Tongue (tissue), 3 donors: Measurements from ENCODE around the gene HTATSF1. TPM values are rescaled to one million over a fixed set of nuclear protein-coding genes. Genes with fewer than 3 reads are reported as not detected.

Source experiments
- DNase-seq: peaks from one replicate; pipeline ENCODE4 v3.0.0-alpha.2; 2015
- small RNA-seq: library from RNA; depleted of rRNA; stranded (forward); fragments of <200 nt; gene quantifications from one replicate; pipeline ENCODE3, GENCODE V24; 2014; ENCODE audit warnings: low replicate concordance
- total RNA-seq: library from RNA; depleted of rRNA; stranded (reverse); fragments of >200 nt; gene quantifications from one replicate; pipeline ENCODE4 v1.2.3, GENCODE V29; 2014

Gene HTATSF1
- total RNA-seq, 1 donor from 2014 or later: 108 TPM

GRCh38 chrX:136496764-136497555, 432 bp upstream of the HTATSF1 start:
- peak; percentile 93 for DNase-seq

DNA sequence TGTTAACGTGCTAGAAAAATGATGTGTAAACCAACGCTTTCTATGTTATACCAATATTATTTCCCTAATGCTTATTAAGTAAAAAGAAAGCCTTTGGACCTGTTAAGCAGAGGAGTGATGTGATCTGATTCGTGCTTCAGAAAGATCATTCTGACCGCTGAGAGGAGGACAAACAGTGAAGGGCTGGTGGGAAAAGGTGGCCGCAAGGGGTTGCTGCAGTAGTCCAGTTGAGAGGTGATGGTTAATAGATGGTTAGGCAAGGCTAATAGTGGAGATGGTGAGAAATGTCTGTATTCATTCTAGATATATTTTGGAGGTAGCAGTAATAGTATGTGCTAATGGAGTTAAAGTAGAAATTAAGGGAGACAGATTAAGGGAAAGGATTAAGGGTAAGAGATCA, 21.7 kb downstream of the HTATSF1 start:
- DNase-seq: no peak

- no peak for DNase-seq
Observed at GRCh38 chrX:136523770-136524169, 26.4 kb downstream of the HTATSF1 start.

GRCh38 chrX:136525738-136526606, 28.6 kb downstream of the HTATSF1 start:
- peak; percentile 87 for DNase-seq

- DNase-seq: no peak
Observed at GRCh38 chrX:136528645-136529315, 31.4 kb downstream of the HTATSF1 start.

DNA sequence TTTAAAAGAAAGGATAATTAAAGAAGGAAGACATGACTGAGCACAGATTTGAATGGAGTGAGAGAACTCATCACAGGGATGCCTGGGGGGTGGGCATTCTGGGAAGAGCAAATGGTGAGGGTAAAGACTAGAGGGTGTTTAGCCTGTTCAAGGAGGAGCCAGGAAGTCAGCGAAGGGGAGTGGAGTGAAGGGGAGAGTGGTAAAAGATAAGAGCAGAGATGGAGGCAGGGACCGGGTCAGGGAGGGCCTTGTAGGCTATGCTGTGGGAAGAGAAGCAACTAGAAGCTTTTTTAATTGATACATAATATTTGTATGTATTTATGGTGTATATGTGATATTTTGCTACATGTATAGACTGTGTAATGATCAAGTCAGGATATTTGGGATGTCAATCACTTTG, 32.4 kb downstream of the HTATSF1 start:
- no peak for DNase-seq

DNA sequence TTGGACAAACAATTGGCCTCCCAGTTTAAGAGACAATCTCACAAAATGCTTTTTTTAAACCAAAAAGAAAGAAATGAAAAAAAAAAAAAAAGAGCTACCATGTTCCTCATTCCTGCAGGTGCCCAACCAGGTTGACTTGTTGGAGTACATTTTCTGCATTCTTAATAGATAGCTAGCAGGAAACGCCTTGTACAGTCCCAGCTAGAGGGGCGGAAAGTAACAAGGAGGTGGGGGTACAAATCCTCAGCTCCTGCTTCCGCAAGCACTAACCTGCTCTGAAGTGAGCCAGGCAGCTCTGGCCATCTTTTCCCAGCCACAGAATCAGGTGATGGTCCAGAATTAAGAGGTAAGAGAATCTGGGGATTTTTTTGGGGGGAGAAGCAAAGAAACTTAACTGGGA, 34.6 kb downstream of the HTATSF1 start, which contains the start of gene VGLL1:
Gene VGLL1, plus strand, starts transcription at position 265 of the 400 bp plus-strand sequence. CDS start 3,806 bp downstream, outside the sequence.
- DNase-seq: no peak

DNA sequence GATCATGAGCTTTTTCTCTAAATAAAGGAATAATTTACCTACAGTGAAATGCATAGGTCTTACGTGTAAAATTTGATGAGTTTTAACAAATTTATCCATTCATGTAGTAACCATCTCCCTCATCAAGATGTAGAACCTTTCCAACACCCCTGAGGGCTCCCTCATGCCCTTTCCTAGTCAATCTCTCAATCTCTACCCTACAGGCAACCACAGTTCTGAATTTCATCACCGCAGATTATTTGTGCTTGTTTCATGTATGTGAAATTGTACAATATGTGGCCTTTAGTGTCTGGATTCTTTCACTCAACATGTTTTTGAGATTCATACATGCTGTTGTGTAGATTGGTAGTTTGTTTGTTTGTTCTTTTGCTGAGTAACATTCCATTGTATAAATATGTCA, 36.7 kb downstream of the HTATSF1 start:
- DNase-seq: no peak

- no peak for DNase-seq
Observed at GRCh38 chrX:136538811-136539210, 41.4 kb downstream of the HTATSF1 start.

- no peak for DNase-seq
Observed at GRCh38 chrX:136540226-136540625, 42.8 kb downstream of the HTATSF1 start.

DNA sequence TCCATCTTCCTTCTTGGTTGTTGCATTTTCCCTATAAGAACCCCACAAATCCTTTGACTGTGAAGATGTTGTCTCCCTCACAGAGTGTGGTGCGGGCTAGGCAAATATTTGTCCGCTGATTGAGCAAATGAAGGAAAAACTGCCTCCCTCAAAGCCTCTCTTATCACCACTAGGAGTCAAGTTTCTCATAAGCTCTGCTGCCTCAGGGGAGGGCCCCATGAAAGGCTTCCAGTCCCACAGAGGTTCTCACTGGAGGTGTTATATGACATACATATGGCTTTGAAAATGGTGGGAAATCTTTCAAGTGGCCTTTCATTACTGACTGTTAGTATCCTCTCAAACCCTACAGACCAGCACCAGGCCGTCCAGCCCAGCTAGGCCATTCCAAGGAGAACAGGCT, 43.9 kb downstream of the HTATSF1 start:
- peak; percentile 7 for DNase-seq

GRCh38 chrX:136542281-136542680, 44.9 kb downstream of the HTATSF1 start:
- no peak for DNase-seq

DNA sequence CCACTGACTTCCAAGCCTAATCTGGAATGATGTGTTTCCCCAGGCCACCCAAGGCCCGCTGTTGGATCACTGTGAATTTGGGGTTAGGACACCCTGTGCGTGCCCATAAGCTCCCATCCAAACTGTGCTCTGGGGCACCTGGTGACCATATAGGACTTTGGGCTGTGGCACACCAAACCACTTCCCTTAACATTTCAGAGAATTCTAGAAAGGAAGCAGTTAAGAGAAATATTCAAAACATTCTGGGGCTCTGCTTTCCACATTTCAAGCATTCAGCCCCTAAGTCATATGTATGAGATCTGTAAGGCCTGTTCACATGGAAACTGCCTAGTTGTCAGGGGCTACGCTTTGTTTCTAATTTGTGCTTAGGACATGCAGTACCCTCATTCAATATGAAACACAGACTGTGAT, 49.0 kb downstream of the HTATSF1 start:
- DNase-seq: no peak

- no peak for DNase-seq
Observed at GRCh38 chrX:136549226-136549625, 51.8 kb downstream of the HTATSF1 start.

- DNase-seq: no peak
Observed at GRCh38 chrX:136551410-136551809, 54.0 kb downstream of the HTATSF1 start.

GRCh38 chrX:136555694-136556093, 58.3 kb downstream of the HTATSF1 start:
- no peak for DNase-seq

Small RNA genes within 50 kb of the gene (small RNA-seq; reads per million reads assigned to genes)
- 0.21 reads per million, percentile 30 among the genes with 10 or more reads in this experiment for gene MIR934

Other genes starting within 250 kb of the HTATSF1 start
- 10.7 TPM for gene MAP7D3, start 246.2 kb upstream of the HTATSF1 start, total RNA-seq
- 0.10 TPM for gene ADGRG4, start 196.6 kb upstream of the HTATSF1 start, total RNA-seq
- not detected for gene BRS3, start 9.6 kb upstream of the HTATSF1 start, total RNA-seq
- not detected for gene VGLL1, start 34.6 kb downstream of the HTATSF1 start, total RNA-seq
- gene CD40LG, start 150.6 kb downstream of the HTATSF1 start, total RNA-seq: not detected